Endothelial cell of umbilical vein (primary cell): ENCODE measurements around the gene SLAMF8. TPM values are rescaled to one million over a fixed set of nuclear protein-coding genes. Genes with fewer than 3 reads are reported as not detected.

Experiments used
- BruUV-seq: library from RNA; stranded (reverse); fragments of 400-500 nt; replicated peaks from 2 replicates; lab custom pipeline; 2021; lab: Mats Ljungman, UMichigan
- CTCF ChIA-PET: fragments of 300-600, 350-600 bp; sonication (Branson Sonifier 250); formaldehyde crosslinking; loops from one replicate; lab custom pipeline; 2021; ENCODE audit warnings: antibody characterized with exemption, inconsistent platforms; lab: Charles Lee
- POLR2A ChIA-PET: fragments of 300-600, 350-600 bp; sonication (Branson Sonifier 250); formaldehyde crosslinking; loops from one replicate; lab custom pipeline; 2021; ENCODE audit warnings: antibody characterized with exemption, inconsistent platforms; lab: Charles Lee
- DNase-seq: peaks from one replicate; pipeline ENCODE4 v3.0.0-alpha.2; 2011; ENCODE audit warnings: low read depth, low spot score
- FAIRE-seq: peaks from 2 replicates; lab custom pipeline; 2011; peaks lifted over from hg19 to GRCh38; lab: Jason Lieb, UNC
- H2AFZ ChIP-seq: 2 replicates; pipeline ENCODE4 v1.6.0; 2012; ENCODE audit warnings: low read depth, low read length, control low read depth, inconsistent platforms
- H3K27ac ChIP-seq: 2 replicates; pipeline ENCODE4 v1.5.1; 2011; ENCODE audit warnings: low read depth, mild to moderate bottlenecking, control low read depth, low read length, moderate library complexity; ENCODE audit not compliant: insufficient read depth
- H3K27me3 ChIP-seq, 2 experiments: 2 replicates each; pipeline versions ENCODE4 v1.6.0 to v1.6.1; 2011; ENCODE audit warnings: low read length in 2 of 2, mixed read lengths in 1 of 2; ENCODE audit not compliant: control insufficient read depth in 2 of 2, insufficient read depth in 2 of 2
- H3K36me3 ChIP-seq, 2 experiments: 2 replicates in 1 of 2; 3 replicates in 1 of 2; pipeline ENCODE4 v1.5.1; 2011; ENCODE audit warnings: low read length in 2 of 2, mild to moderate bottlenecking in 1 of 2, moderate library complexity in 1 of 2; ENCODE audit not compliant: control insufficient read depth in 2 of 2, insufficient read depth in 2 of 2; ENCODE audit errors: extremely low read depth in 1 of 2
- H3K4me1 ChIP-seq: 3 replicates; pipeline ENCODE4 v1.5.1; 2011; ENCODE audit warnings: mild to moderate bottlenecking, low read length; ENCODE audit not compliant: control insufficient read depth, insufficient read depth; ENCODE audit errors: extremely low read depth
- H3K4me2 ChIP-seq: 2 replicates; pipeline ENCODE4 v1.6.1; 2011; ENCODE audit warnings: low read length, control low read depth, mixed read lengths; ENCODE audit not compliant: insufficient read depth
- H3K4me3 ChIP-seq, 3 experiments: fragments of 200-600 bp in 1 of 3; sonication (generic), shearing (Covaris generic) in 1 of 3; replicated peaks in 1 of 3; 2 replicates each; pipeline ENCODE4 v1.5.1; 2011 to 2016; ENCODE audit warnings: control low read depth in 3 of 3, low read length in 3 of 3, mild to moderate bottlenecking in 2 of 3, inconsistent platforms in 1 of 3, low read depth in 1 of 3, moderate library complexity in 1 of 3; ENCODE audit not compliant: insufficient read depth in 1 of 3
- H3K79me2 ChIP-seq: 2 replicates; pipeline ENCODE4 v1.6.0; 2012; ENCODE audit warnings: low read length, inconsistent platforms; ENCODE audit not compliant: control insufficient read depth, insufficient read depth
- H3K9ac ChIP-seq: replicated peaks from 2 replicates; pipeline ENCODE3; 2011; ENCODE audit warnings: low read length, control low read depth; ENCODE audit not compliant: insufficient read depth; ENCODE audit errors: extremely low read depth
- H3K9me1 ChIP-seq: replicated peaks from 3 replicates; pipeline ENCODE4 v1.6.0; 2011; ENCODE audit warnings: mild to moderate bottlenecking, low read length; ENCODE audit not compliant: control insufficient read depth, insufficient read depth; ENCODE audit errors: extremely low read depth
- H3K9me3 ChIP-seq: replicated peaks from 2 replicates; pipeline ENCODE4 v1.5.1; 2012; ENCODE audit warnings: low read length, inconsistent platforms; ENCODE audit not compliant: control insufficient read depth, insufficient read depth
- H4K20me1 ChIP-seq: replicated peaks from 2 replicates; pipeline ENCODE3; 2011; ENCODE audit warnings: mild to moderate bottlenecking, low read length; ENCODE audit not compliant: control insufficient read depth, insufficient read depth; ENCODE audit errors: extremely low read depth
- EZH2 ChIP-seq: IDR thresholded peaks from 2 replicates; pipeline ENCODE4 v1.6.1; 2012; ENCODE audit warnings: borderline replicate concordance, low read depth, mild to moderate bottlenecking, moderate library complexity, low read length, inconsistent platforms; ENCODE audit not compliant: severe bottlenecking
- FOS ChIP-seq: IDR thresholded peaks from 2 replicates; pipeline ENCODE4 v1.6.1; 2011; ENCODE audit warnings: mild to moderate bottlenecking, low read length, moderate library complexity, borderline replicate concordance; ENCODE audit not compliant: insufficient read depth
- GATA2 ChIP-seq: IDR thresholded peaks from 2 replicates; pipeline ENCODE4 v1.7.0; 2011; ENCODE audit warnings: low read depth, mild to moderate bottlenecking, moderate library complexity, mixed read lengths, low read length; ENCODE audit not compliant: insufficient read length, insufficient read depth
- JUN ChIP-seq: IDR thresholded peaks from 2 replicates; pipeline ENCODE4 v1.6.1; 2011; ENCODE audit warnings: borderline replicate concordance, low read depth; ENCODE audit not compliant: insufficient read length, insufficient read depth
- MYC ChIP-seq: IDR thresholded peaks from one replicate; pipeline ENCODE4 v1.6.1; 2011; ENCODE audit warnings: mild to moderate bottlenecking, low read depth, low read length
- POLR2A ChIP-seq: IDR thresholded peaks from 2 replicates; pipeline ENCODE4 v1.6.1; 2012; ENCODE audit warnings: low read depth, mild to moderate bottlenecking, control low read depth, low read length
- POLR2AphosphoS5 ChIP-seq: IDR thresholded peaks from 2 replicates; pipeline ENCODE4 v1.6.1; 2012; ENCODE audit warnings: low read depth, mild to moderate bottlenecking, control low read depth, low read length, moderate library complexity; ENCODE audit not compliant: insufficient read depth
- dilution Hi-C: fragments of 300-500 bp; cut with MboI; formaldehyde crosslinking; loops from one replicate; pipeline ENCODE4 v1.15.0; 2019; ENCODE audit warnings: low sequenced_read_pairs; ENCODE audit not compliant: extremely low pct_ligation_motif_present
- intact Hi-C: fragments of 100-400 bp; cut with micrococcal nuclease; formaldehyde crosslinking; loops from one replicate; pipeline ENCODE4 v1.10.0; 2022
- polyA plus RNA-seq, 4 experiments: library from polyadenylated mRNA; depleted of rRNA in 3 of 4; stranded (reverse) in 3 of 4; unstranded in 1 of 4; fragments of >200 nt; gene quantifications; 2 replicates each; pipeline versions ENCODE4 v1.2.1 to v1.2.3, GENCODE V29; 2011 to 2012; ENCODE audit warnings: missing spikeins in 1 of 4
- total RNA-seq: library from RNA; stranded (reverse); gene quantifications from 2 replicates; pipeline ENCODE4 v1.2.3, GENCODE V29; 2021
- TF ChIP-seq, protein P1 (sequence below): IDR thresholded peaks from 2 replicates; pipeline ENCODE4 v1.6.1; 2011; ENCODE audit not compliant: insufficient read depth, insufficient read length
- TF ChIP-seq, protein P2 (sequence below), 2 donors: IDR thresholded peaks; 1 replicate in 1 of 2; 2 replicates in 1 of 2; pipeline ENCODE4 v1.5.1; 2011; ENCODE audit warnings: low read length in 2 of 2, mild to moderate bottlenecking in 2 of 2, moderate library complexity in 2 of 2, control low read depth in 1 of 2, inconsistent platforms in 1 of 2, low read depth in 1 of 2; ENCODE audit not compliant: insufficient read depth in 1 of 2; ENCODE audit errors: extremely low read depth in 1 of 2

The SLAMF8 gene
- total and polyA plus RNA-seq, 2 donors (not counting 3 experiments of a cell fraction or from before 2014, with no cell fraction given) = not detected

DNA sequence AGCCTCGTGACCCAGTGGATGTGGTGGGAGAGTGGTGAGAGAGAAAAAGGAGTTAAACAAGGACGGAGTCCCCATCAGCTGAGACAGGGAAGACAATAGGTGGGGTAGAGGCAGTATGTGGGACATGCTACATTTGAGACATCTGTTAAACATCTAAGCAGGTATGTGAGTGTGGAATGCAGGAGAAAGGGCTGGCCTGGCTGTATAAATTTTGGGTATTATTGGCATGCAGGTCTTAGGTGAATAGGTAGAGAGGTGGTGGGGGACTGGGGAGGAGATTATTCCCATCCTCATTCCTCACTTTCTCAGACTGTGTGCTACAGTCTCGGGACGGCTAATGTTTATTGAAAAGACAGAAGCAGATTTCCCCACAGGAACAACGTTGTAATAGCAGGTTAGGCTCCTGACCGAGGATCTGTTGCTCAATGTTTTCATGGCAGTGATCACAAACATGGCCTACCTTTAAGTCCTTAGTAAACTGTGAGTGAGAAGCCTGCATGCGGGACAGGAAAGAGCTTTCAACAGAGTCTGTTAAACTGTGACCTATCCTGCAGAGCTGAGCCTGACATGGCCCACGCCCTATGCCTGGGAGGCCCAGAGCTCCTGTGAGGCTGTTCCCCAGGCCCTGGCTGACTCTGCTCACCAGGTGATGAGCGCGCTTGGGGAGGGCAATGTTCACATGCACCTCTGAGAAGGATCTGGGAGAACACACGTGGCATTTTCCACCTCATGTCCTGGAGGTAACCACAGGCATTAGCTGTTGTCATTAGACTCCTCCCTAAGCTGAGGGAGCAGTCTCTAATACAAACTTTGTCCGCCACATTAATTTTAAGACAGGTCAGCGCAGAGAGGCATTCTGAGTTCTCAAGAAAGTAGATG lies 19.3 kb downstream of the SLAMF8 start:
- Histone ChIP-seq H3K4me3 (no peak overlapping the region), H3K36me3 (no peaks in the 10 kb centered on the region), H3K9ac (no peak overlapping the region), H3K4me1 (peaks cover 6% of the 10 kb centered on the region), H3K9me1 (no peaks in the 10 kb centered on the region), H3K79me2 (no peaks in the 10 kb centered on the region), H3K27me3 (peaks cover 0 to 4% of the 10 kb centered on the region in 2 experiments), H3K4me2 (no peak overlapping the region), H2AFZ (no peak overlapping the region), H4K20me1 (no peaks in the 10 kb centered on the region), H3K9me3 (no peaks in the 10 kb centered on the region), H3K27ac (no peak overlapping the region)
- BruUV-seq = no TSS peak
- POLR2A ChIA-PET = no interaction called here
- DNase-seq = no peak
- CTCF ChIA-PET = interaction anchor here (1.8 kb wide), 1 partner anchor 47 kb away, joined by 4 read pairs; no protein-coding TSS in a partner anchor
- dilution Hi-C loops (no loop called here), intact Hi-C loops (no loop called here)
- no peak for FAIRE-seq
- TF ChIP-seq EZH2 (no peak), FOS (no peak), POLR2AphosphoS5 (no peak), GATA2 (no peak), JUN (no peak), POLR2A (no peak), MYC (no peak)
- TF ChIP-seq, protein P1, sequence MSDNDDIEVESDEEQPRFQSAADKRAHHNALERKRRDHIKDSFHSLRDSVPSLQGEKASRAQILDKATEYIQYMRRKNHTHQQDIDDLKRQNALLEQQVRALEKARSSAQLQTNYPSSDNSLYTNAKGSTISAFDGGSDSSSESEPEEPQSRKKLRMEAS = no peak
- TF ChIP-seq, protein P2, sequence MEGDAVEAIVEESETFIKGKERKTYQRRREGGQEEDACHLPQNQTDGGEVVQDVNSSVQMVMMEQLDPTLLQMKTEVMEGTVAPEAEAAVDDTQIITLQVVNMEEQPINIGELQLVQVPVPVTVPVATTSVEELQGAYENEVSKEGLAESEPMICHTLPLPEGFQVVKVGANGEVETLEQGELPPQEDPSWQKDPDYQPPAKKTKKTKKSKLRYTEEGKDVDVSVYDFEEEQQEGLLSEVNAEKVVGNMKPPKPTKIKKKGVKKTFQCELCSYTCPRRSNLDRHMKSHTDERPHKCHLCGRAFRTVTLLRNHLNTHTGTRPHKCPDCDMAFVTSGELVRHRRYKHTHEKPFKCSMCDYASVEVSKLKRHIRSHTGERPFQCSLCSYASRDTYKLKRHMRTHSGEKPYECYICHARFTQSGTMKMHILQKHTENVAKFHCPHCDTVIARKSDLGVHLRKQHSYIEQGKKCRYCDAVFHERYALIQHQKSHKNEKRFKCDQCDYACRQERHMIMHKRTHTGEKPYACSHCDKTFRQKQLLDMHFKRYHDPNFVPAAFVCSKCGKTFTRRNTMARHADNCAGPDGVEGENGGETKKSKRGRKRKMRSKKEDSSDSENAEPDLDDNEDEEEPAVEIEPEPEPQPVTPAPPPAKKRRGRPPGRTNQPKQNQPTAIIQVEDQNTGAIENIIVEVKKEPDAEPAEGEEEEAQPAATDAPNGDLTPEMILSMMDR (IDR thresholded peaks at IDR 0.05; ENCODE audit: extremely low read depth in 1 of 2, insufficient read depth in 1 of 2, low read depth in 1 of 2, low read length in 2 of 2) = no peak
